Astrocyte (in vitro differentiated cells and primary cell): ENCODE data around the gene ZNF592. TPM values are rescaled to one million over a fixed set of nuclear protein-coding genes. Genes with fewer than 3 reads are reported as not detected.

Experiments used
- DNase-seq: peaks from one replicate; pipeline ENCODE4 v3.0.0-alpha.2; 2010; ENCODE audit warnings: low read depth
- FAIRE-seq: peaks from 2 replicates; lab custom pipeline; 2011; peaks lifted over from hg19 to GRCh38; lab: Jason Lieb, UNC
- H2AFZ ChIP-seq: 2 replicates; pipeline ENCODE4 v1.6.0; 2012; ENCODE audit warnings: low read depth, low read length, inconsistent platforms
- H3K27ac ChIP-seq: 2 replicates; pipeline ENCODE4 v1.5.1; 2011; ENCODE audit warnings: low read depth, low read length, inconsistent platforms
- H3K27me3 ChIP-seq: 2 replicates; pipeline ENCODE4 v1.6.0; 2011; ENCODE audit warnings: low read length, inconsistent platforms; ENCODE audit not compliant: insufficient read depth
- H3K36me3 ChIP-seq: 2 replicates; pipeline ENCODE4 v1.5.1; 2011; ENCODE audit warnings: low read length, inconsistent platforms; ENCODE audit not compliant: insufficient read depth
- H3K4me1 ChIP-seq: 2 replicates; pipeline ENCODE4 v1.5.1; 2011; ENCODE audit warnings: low read length, inconsistent platforms; ENCODE audit not compliant: insufficient read depth
- H3K4me2 ChIP-seq: 2 replicates; pipeline ENCODE4 v1.6.0; 2012; ENCODE audit warnings: low read length, inconsistent platforms
- H3K4me3 ChIP-seq: 2 replicates; pipeline ENCODE4 v1.5.1; 2011; ENCODE audit warnings: low read depth, mild to moderate bottlenecking, low read length, inconsistent platforms; ENCODE audit not compliant: insufficient read depth
- H3K79me2 ChIP-seq: 2 replicates; pipeline ENCODE4 v1.6.0; 2012; ENCODE audit warnings: mild to moderate bottlenecking, low read length, inconsistent platforms; ENCODE audit not compliant: insufficient read depth
- H3K9ac ChIP-seq: 2 replicates; pipeline ENCODE4 v1.6.0; 2012; ENCODE audit warnings: mild to moderate bottlenecking, low read length, inconsistent platforms
- H3K9me3 ChIP-seq: 2 replicates; pipeline ENCODE4 v1.5.1; 2012; ENCODE audit warnings: low read depth, mild to moderate bottlenecking, low read length, inconsistent platforms; ENCODE audit not compliant: insufficient read depth
- H4K20me1 ChIP-seq: 2 replicates; pipeline ENCODE4 v1.6.0; 2012; ENCODE audit warnings: low read length, inconsistent platforms; ENCODE audit not compliant: insufficient read depth
- H3K27ac Mint-ChIP-seq: one replicate; pipeline ENCODE4 v1.8.0; 2021; ENCODE audit warnings: mild to moderate bottlenecking, mixed read lengths; ENCODE audit not compliant: unreplicated experiment
- H3K27me3 Mint-ChIP-seq: one replicate; pipeline ENCODE4 v1.8.0; 2021; ENCODE audit warnings: low read depth, mixed read lengths; ENCODE audit not compliant: unreplicated experiment
- H3K36me3 Mint-ChIP-seq: one replicate; pipeline ENCODE4 v1.8.0; 2021; ENCODE audit warnings: low read depth, mixed read lengths; ENCODE audit not compliant: unreplicated experiment
- H3K4me1 Mint-ChIP-seq: one replicate; pipeline ENCODE4 v1.8.0; 2021; ENCODE audit warnings: low read depth, mixed read lengths; ENCODE audit not compliant: unreplicated experiment
- H3K4me3 Mint-ChIP-seq: one replicate; pipeline ENCODE4 v1.8.0; 2021; ENCODE audit warnings: mild to moderate bottlenecking, moderate library complexity, mixed read lengths; ENCODE audit not compliant: unreplicated experiment
- H3K9me3 Mint-ChIP-seq: one replicate; pipeline ENCODE4 v1.8.0; 2021; ENCODE audit warnings: mild to moderate bottlenecking, mixed read lengths; ENCODE audit not compliant: unreplicated experiment
- EZH2 ChIP-seq: IDR thresholded peaks from 2 replicates; pipeline ENCODE4 v1.6.1; 2012; ENCODE audit warnings: mild to moderate bottlenecking, low read length, inconsistent platforms; ENCODE audit not compliant: insufficient read depth
- total RNA-seq: library from RNA; stranded (reverse); gene quantifications from 2 replicates; pipeline ENCODE4 v1.2.1, GENCODE V29; 2021
- TF ChIP-seq, protein P1 (sequence below): IDR thresholded peaks from 2 replicates; pipeline ENCODE4 v1.5.1; 2011; ENCODE audit warnings: low read depth, mild to moderate bottlenecking, inconsistent platforms, low read length, moderate library complexity; ENCODE audit not compliant: insufficient read depth

ZNF592 gene
- total RNA-seq, 1 donor from 2014 or later = 25.1 TPM

DNA sequence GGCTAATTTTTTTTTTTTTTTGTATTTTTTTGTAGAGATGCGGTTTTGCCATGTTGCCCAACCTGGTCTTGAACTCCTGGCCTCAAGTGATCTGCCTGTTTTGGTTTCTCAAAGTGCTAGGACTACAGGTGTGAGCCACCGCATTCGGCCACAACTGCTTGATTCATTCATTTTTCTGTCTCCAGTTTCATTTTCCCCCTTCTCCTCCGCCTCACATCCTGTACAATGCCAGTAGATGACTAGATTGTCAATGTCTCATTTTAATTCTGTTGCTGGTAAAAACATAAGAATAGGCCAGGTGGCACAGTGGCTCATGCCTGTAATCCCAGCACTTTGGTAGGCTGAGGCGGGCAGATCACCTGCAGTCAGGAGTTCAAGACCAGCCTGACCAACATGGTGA, 12.0 kb upstream of the ZNF592 start:
- Mint-ChIP-seq H3K4me3 (no peak overlapping the region), H3K9me3 (no peaks in the 10 kb centered on the region), H3K27ac (no peak overlapping the region), H3K27me3 (no peaks in the 10 kb centered on the region), H3K4me1 (peaks cover 18% of the 10 kb centered on the region), H3K36me3 (no peaks in the 10 kb centered on the region)
- Histone ChIP-seq H3K4me1 (peaks cover 21% of the 10 kb centered on the region), H3K79me2 (no peaks in the 10 kb centered on the region), H3K27me3 (no peaks in the 10 kb centered on the region), H3K27ac (no peak overlapping the region), H4K20me1 (no peaks in the 10 kb centered on the region), H3K9ac (no peak overlapping the region), H3K4me3 (no peak overlapping the region), H3K9me3 (no peaks in the 10 kb centered on the region), H2AFZ (no peak overlapping the region), H3K36me3 (no peaks in the 10 kb centered on the region), H3K4me2 (no peak overlapping the region)
- TF ChIP-seq, protein P1, sequence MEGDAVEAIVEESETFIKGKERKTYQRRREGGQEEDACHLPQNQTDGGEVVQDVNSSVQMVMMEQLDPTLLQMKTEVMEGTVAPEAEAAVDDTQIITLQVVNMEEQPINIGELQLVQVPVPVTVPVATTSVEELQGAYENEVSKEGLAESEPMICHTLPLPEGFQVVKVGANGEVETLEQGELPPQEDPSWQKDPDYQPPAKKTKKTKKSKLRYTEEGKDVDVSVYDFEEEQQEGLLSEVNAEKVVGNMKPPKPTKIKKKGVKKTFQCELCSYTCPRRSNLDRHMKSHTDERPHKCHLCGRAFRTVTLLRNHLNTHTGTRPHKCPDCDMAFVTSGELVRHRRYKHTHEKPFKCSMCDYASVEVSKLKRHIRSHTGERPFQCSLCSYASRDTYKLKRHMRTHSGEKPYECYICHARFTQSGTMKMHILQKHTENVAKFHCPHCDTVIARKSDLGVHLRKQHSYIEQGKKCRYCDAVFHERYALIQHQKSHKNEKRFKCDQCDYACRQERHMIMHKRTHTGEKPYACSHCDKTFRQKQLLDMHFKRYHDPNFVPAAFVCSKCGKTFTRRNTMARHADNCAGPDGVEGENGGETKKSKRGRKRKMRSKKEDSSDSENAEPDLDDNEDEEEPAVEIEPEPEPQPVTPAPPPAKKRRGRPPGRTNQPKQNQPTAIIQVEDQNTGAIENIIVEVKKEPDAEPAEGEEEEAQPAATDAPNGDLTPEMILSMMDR = no peak
- no peak for TF ChIP-seq EZH2
- FAIRE-seq (no peak), DNase-seq (no peak)

- peaks cover 18% of the 10 kb centered on the region for H3K4me1 Mint-ChIP-seq
- Histone ChIP-seq H3K9ac (no peak overlapping the region), H3K4me3 (no peak overlapping the region), H2AFZ (no peak overlapping the region), H3K36me3 (no peaks in the 10 kb centered on the region), H3K4me2 (no peak overlapping the region), H3K4me1 (peaks cover 21% of the 10 kb centered on the region), H4K20me1 (no peaks in the 10 kb centered on the region), H3K9me3 (no peaks in the 10 kb centered on the region), H3K27me3 (no peaks in the 10 kb centered on the region), H3K79me2 (no peaks in the 10 kb centered on the region), H3K27ac (no peak overlapping the region)
- FAIRE-seq (no peak), DNase-seq (no peak)
- H3K27me3 Mint-ChIP-seq = no peaks in the 10 kb centered on the region
- no peak overlapping the region for H3K4me3 Mint-ChIP-seq
- H3K27ac Mint-ChIP-seq = no peak overlapping the region
- no peaks in the 10 kb centered on the region for H3K36me3 Mint-ChIP-seq
- H3K9me3 Mint-ChIP-seq = no peaks in the 10 kb centered on the region
- TF ChIP-seq, protein P1 = no peak
- no peak for TF ChIP-seq EZH2
These were observed 11.4 kb upstream of the ZNF592 start for GRCh38 chr15:84737005-84737404.

DNA sequence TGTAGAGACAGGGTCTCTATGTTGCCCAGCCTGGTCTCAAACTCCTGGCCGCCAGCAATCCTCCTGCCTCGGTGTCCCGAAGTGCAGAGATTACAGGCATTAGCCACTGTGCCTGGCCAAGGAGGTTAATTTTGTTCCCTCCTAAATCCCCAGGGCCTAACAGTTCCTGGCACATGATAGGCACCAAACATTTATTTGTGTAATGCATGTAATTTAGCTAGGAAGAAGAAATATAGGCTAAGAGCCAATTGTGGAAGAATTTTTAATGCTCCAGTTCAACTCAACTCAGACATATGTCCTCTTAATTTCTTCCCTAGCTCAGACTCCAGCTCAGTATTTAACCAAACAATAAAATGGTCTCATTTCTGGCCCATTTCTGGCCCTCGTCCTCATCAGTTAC, 7.7 kb upstream of the ZNF592 start:
- H3K27me3 Mint-ChIP-seq = no peaks in the 10 kb centered on the region
- DNase-seq = no peak
- Histone ChIP-seq H3K4me1 (peaks cover 2% of the 10 kb centered on the region), H3K27me3 (no peaks in the 10 kb centered on the region), H3K9ac (no peak overlapping the region), H2AFZ (no peak overlapping the region), H3K79me2 (no peaks in the 10 kb centered on the region), H4K20me1 (no peaks in the 10 kb centered on the region), H3K9me3 (no peaks in the 10 kb centered on the region), H3K4me3 (no peak overlapping the region), H3K4me2 (no peak overlapping the region), H3K27ac (no peak overlapping the region), H3K36me3 (no peaks in the 10 kb centered on the region)
- FAIRE-seq = no peak
- H3K4me1 Mint-ChIP-seq = peaks cover 2% of the 10 kb centered on the region
- H3K27ac Mint-ChIP-seq = no peak overlapping the region
- H3K9me3 Mint-ChIP-seq = no peaks in the 10 kb centered on the region
- TF ChIP-seq, protein P1 = no peak
- no peak for TF ChIP-seq EZH2
- H3K36me3 Mint-ChIP-seq = no peaks in the 10 kb centered on the region
- H3K4me3 Mint-ChIP-seq = no peak overlapping the region
